Transverse colon (tissue), 4 donors: Measurements from ENCODE around the gene PGAM2.

ENCODE experiments used
- EP300 ChIP-seq: sonication (generic); formaldehyde crosslinking; IDR thresholded peaks from one replicate; pipeline ENCODE4 v1.6.1; 2017; ENCODE audit warnings: antibody characterized with exemption, low read depth
- POLR2AphosphoS5 ChIP-seq, 3 donors: sonication (generic); formaldehyde crosslinking; IDR thresholded peaks; one replicate each; pipeline ENCODE4 v1.6.1; 2016; ENCODE audit warnings: antibody characterized with exemption in 3 of 3
- TF ChIP-seq, protein P1 (sequence below), 5 experiments: fragments of 200-600 bp in 3 of 5; fragments of 450-650 bp in 2 of 5; sonication (generic) in 3 of 5; IDR thresholded peaks; 1 replicate in 2 of 5; 2 replicates in 3 of 5; pipeline ENCODE4 v1.5.1; 2016 to 2017; ENCODE audit warnings: antibody characterized with exemption in 5 of 5, inconsistent platforms in 3 of 5, mild to moderate bottlenecking in 2 of 5, moderate library complexity in 1 of 5

DNA sequence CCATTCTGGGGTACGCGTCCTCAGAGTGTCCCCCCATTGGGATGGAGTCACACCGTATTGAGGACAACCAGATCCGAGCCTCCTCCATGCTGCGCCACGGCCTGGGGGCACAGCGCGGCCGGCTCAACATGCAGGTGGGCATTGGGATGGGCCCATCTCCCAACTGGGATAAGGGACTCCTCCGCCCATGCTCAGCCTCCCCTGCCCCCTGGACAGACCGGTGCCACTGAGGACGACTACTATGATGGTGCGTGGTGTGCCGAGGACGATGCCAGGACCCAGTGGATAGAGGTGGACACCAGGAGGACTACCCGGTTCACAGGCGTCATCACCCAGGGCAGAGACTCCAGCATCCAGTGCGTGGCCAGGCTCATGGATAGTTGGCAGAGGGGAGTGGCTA is 44.6 kb upstream of the PGAM2 start:
- TF ChIP-seq, protein P1, sequence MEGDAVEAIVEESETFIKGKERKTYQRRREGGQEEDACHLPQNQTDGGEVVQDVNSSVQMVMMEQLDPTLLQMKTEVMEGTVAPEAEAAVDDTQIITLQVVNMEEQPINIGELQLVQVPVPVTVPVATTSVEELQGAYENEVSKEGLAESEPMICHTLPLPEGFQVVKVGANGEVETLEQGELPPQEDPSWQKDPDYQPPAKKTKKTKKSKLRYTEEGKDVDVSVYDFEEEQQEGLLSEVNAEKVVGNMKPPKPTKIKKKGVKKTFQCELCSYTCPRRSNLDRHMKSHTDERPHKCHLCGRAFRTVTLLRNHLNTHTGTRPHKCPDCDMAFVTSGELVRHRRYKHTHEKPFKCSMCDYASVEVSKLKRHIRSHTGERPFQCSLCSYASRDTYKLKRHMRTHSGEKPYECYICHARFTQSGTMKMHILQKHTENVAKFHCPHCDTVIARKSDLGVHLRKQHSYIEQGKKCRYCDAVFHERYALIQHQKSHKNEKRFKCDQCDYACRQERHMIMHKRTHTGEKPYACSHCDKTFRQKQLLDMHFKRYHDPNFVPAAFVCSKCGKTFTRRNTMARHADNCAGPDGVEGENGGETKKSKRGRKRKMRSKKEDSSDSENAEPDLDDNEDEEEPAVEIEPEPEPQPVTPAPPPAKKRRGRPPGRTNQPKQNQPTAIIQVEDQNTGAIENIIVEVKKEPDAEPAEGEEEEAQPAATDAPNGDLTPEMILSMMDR (IDR thresholded peaks at IDR 0.05), result no peak
- TF ChIP-seq POLR2AphosphoS5 (IDR thresholded peaks at IDR 0.05) (no peak), EP300 (no peak)
